HG02588 (cell line): ENCODE results near the gene MEIOSIN.

Experiments
- ATAC-seq: cut with Tn5 transposase; IDR thresholded peaks from one replicate; pipeline ENCODE4 v1.9.1; 2021; ENCODE audit warnings: mild to moderate bottlenecking, moderate library complexity; ENCODE audit not compliant: unreplicated experiment

MEIOSIN gene

DNA sequence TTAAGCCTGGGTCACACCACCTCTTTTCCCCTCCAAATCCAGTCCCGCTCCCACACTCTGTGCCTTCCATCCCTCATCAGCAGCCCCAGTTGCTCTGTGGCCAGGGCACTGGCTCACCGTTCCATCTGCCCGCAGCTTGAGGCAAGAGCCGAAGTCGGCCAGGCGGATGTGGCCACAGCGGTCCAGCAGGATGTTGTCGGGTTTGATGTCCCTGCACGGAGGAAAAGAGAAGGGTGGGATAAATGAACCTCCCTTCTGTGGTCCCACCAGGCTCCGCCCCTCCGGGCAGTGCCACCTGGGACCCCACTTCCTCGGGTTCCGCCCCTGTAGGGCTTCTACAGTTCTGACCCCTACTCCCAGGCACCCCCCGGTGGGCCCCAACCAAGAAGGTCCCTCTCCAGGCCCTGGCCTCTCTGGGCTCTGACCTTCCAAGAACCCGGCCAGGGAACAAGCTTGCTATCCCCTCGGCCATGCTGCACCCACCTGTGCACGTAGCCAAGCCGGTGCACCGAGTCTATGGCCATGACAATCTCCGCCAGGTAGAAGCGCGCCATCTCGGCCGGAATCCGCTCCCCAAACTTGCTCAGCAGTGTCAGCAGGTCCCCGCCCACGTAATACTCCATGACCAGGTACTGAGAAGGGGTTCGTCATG lies 44.9 kb downstream of the MEIOSIN start:
- ATAC-seq, result no peak

DNA sequence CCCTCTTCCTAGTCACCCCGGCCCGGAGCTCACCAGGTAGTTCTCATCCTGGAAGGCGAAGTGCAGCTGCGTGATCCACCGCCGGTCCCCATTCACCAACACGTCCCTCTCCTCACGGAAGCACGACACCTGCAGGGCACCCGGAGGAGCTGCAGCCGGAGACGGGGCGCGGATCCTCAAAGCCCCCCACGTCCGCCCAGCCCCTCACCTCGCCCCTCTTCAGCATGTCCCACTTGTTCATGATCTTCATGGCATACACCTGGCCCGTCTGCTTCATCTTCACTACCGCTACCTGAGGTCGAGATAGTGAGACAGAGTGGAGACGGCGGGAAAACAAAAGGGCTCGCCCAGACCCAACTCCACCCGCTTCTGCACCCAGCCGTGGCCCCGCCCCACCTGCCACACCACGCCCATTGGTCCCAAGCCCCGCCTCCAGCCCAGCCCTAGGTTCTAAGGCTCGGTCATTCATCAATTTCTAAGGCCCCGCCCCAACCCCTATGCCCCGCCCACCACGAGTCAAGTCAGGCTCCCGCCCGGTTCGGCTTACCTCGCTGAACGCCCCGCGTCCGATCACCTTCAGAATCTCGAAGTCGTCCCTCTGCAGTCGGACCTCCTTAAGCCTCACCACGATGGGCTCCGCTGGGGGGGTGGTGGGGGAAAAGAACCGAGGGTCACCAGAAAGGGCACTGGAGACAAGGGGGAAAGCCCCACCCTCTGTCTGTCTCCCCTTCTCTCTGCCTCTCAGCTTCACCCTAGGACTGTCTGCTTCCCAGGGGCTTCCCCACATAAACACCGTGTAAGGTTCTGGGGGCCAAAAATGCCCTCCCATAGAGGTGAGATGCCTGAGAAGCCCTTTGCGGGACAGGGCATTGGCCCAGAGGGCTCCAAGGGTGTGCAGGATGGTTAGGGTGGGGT lies 46.2 kb downstream of the MEIOSIN start:
- ATAC-seq, result peak; percentile 70

DNA sequence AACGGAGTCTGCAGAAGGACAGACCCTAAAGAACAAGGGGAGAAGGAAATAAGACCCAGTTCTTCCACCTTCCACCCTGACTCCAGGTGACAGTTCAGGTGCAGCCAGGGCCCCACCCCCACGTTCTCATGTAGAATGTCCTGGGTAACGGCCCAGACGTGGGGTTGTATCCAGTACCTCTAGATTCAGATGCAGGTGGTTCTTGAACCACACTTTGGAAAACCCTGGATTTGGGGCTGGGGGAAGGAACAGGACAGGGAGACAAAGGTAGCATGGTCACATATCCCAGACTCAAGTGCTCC lies 46.9 kb downstream of the MEIOSIN start:
- no peak for ATAC-seq

DNA sequence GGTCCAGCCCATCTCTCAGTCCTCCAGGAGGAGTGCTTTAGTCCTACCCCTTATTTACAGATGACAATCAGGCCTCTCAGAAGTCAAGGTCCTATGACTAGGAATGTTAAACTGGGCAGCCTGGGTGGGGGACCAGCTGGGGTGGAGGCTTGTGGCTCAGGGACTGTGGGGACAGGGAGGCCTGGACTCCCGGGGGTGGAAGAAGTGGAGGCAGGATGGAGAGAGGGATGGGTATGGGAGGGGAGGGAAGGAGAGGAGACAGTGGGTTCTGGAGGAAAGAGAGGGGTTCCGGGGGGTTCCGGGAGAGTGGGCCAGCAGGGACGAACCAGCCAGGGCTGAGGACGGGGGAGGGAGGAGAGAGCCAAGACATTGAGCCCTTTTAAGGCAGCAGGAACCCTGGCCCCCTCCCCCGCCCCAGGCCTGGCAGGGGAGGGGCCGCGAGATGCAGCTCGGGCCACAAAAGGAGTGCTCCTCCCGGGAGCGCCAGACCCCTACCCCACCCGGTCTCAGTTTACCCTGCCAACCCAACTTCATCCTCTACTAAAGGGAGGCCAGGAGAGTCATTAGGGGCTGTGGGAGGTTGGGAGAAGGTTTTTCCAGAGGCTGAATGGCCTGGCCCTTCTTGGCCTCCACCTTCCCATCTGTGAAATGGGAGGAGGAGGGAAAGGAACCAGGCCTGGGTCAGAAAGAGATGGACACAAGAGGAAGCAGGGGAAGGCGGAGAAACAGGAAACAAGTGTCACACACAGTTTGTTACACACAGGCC lies 47.4 kb downstream of the MEIOSIN start:
- ATAC-seq, result no peak

DNA sequence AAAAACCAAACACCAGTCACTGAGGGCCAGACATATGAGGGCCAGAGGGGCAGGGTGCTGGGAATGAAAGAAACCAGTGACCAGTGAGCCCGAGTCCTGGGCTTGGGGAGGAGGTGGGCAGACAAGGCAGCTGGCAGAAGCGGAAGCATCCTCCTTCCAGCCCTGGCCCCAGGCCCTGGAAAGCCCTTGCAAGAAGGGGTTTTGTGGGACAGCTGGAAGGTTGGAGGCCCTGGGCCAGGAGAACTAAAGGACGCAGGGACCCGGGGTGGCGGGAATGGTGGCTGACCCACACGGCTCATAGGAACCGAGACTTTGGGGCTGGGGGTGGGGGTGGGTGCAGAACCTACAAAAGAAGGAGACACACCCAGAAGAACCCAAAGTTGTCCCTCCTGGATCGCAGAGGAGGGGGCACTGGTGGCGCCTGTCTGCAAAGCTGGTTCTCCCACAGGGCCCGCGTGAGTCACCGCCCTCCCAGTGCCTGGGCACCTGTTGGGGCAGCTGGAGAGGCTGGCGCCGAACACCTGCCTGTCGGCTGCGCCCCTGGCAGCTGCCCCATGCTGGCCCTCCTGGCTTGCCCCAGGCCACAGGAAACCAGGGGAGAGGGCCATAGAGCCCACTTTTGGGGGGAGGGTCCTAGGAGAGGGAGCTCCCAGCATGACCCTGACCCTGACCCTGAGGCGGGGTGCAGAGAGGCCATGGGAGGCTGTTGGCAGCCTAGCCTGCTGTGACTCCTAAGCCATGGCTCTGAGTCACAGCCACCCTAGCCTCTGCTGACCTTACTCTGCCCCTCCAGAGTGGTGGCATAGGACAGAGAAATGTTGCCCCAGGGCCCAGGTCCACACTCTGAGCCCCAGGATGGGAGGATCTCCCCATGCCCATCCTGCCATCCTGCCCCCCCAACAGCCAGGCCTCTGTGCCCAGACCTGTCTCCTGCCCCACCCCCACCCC lies 48.2 kb downstream of the MEIOSIN start:
- no peak for ATAC-seq

DNA sequence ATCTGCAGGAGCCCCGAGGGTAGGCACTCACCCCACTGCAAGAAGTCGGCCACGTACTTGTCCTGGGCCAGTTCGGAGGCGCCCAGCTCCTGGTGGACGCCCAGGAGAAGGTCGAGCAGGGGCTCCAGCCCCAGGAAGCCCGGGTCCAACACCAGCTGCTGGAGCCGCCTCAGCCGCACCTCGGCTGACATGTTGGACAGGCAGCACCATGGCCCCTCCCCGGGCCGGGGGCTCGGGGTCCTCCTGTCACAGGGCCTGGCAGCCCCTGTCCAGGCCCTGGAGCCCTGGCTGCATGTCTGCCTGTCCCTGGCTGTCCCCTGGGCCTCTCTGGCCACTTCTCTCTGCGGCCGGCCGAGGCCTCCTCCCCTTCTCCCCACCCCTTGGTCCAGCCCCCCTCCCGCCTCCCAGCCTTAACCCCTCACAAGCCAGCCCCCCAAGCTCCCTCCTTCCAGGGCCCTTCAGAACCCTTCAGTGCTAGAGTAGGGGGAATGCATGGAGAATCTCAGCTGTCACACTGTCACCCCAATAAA lies 49.0 kb downstream of the MEIOSIN start, which contains the start of gene DMPK:
TSS of gene DMPK (minus strand) at position 329 of the 530 bp plus-strand sequence. CDS start at position 191, 138 bp downstream.
- ATAC-seq, result no peak

DNA sequence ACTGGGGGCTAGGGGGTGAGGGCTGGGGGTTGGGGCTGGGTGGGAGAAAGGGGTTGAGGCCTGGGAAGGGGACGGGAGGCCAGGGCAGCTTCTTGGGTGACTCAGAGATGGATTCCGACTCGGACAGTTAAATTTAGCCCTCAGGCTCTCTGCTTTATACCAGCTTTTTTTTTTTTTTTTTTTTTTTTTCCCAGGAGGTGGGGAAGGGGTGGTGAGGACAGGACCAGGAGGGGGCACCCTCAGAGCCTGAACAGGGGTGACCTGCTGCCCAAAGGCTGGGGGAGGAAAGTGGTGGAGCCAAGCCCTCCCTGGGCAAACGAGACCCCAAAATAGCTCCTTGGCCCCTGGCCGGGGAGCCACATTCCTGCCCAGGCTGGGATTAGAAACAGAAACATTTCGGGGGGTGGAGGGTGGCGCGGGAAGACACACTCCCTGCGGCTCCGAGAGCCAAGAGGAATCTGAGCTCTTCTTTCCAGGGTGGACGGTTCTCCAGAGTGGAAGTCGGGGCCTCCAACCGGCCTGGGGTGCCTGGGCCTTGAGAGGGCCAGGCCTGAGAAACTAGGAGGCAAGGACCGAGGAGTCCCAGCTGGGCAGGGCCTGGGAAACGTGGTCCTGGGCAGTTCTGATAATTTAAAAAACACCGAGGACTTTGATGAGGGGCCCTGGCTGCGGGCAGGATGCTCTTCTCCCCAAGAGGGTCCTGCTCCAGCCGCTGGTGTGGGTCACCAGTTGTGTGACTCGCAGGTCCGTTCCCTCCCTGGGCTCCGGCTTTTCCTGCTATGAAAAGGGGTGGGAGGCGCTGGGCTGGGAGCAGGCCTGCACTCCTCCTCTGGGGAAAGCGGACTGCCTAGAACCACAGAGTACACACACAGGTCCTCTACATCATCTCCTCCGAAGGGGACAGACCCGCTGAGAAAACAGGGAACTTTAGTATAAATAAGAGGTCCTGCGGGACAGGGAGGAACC lies 49.9 kb downstream of the MEIOSIN start:
- ATAC-seq, result no peak

DNA sequence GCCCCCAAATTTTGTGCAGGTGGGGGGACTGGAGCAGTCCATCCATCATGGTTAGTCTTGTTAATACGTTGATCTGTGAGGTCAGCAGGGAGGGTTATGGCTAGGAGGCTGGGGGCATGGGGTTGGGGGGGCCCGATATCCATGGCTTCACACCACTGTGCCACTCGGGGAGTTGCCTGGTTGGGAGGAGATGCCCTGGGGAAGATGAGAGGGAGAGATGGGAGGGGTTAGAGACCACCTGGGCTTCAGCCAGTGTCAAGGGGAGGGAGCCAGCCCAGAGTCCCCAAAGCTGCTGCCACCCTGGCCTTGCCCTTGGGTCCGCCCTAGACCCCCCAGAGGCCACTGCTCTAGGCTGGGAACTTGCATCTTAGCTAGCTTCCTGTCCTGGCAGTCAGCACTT lies 50.9 kb downstream of the MEIOSIN start:
- no peak for ATAC-seq

DNA sequence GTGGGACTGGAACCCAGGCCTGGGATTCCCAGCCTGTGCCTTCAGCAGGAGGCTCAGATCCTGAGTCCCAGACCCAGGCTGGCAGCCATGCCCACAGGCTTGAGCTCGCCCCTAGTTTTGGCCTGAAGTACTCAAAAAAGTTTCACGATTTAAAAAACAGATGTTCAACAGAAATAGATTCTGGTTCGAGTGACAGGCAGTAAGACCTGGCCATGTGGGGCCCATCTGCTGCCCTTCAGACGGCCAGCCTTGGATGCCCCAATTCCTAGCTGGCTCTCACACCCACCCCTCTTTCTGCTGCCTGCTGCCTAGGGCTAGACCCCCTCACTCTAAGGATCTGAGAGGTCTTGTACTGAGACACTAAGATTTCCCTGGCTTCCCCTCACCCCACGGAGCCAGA lies 51.9 kb downstream of the MEIOSIN start:
- no peak for ATAC-seq

DNA sequence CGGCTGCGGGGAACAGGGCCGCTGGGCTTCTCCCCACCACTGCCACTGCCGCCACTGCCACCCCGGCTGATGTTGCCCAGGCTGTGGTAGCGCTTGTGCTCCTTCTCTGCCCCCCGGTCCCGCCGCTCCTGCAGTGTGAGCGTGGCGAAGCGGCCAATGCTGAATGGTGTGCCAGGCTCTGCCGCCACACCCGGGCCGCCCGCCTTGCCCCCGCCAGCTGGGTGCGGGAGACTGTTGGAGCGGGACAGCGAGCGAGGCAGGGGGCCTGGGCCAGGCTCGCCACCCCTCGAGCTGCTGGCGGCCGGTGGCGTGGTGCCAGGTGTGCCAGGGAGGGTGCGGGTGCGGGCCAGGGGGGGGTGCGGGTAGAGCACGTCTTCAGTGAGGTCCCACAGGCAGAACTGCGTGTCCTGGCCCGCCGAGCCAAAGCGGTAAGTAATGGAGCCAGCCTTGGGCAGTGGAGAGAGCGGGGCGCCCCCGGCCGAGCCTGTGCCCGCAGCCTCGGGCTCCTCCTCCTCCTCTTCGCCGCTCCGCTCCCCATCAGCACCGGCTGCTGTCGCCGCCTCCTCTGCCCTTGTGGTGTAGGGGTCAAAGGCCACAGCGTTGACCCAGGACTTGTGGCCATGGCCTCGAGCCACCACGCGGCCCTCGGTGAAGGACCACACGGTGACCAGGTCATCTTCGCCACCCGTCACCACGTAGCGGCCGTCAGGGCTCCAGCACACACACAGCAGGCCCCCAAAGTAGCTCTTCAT lies 52.7 kb downstream of the MEIOSIN start:
- ATAC-seq, result no peak

DNA sequence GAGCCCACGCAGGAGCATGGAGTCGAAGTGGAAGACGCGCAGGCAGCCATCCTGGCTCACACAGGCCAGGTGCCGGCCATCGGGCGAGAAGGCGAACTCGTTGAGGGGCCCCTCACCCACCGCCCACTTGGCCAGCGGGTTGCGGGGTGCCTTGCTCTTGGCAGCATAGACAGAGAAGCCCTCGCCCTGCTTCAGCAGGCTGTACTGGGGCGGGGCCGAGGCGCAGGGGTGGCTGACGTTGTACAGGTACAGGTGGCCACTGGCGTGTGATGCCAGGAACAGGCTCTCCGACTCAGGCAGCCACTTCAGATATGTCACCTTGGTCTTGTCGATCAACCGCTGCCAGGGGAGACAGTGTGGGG lies 53.3 kb downstream of the MEIOSIN start:
- ATAC-seq, result no peak

DNA sequence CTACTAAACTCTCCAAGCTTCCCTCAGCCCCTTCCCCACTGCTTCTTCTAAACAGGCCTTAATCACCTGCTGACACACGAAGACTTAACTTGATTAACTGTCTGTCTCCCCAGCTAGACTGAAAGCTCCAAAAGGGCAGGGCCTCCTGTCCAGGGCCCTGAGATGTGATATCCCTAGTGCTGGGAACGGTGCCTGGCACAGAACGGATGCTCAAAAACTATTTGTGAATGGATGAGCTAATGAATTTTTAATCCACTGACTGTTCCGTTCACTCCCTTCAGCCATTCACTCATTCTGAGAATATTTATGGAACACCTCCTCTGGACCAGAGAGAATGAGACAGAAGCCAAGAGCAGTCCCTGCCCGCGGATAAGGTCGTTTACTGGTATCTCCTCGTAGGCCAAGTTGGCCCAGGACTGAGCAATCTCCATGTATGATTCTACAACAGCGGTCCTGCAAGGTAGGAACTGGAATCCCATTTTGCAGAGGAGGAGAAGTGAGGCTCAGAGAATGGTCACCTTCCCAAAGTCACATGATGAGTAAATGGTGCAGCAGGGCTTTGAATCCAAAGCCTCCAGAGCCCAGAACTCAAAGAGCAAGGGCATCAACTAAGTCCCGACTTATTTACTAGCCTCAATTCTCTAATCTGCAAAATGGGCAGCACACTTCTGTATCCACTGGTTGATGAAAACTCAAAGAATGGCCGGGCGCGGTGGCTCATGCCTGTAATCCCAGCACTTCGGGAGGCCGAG lies 56.0 kb downstream of the MEIOSIN start:
- ATAC-seq, result no peak

DNA sequence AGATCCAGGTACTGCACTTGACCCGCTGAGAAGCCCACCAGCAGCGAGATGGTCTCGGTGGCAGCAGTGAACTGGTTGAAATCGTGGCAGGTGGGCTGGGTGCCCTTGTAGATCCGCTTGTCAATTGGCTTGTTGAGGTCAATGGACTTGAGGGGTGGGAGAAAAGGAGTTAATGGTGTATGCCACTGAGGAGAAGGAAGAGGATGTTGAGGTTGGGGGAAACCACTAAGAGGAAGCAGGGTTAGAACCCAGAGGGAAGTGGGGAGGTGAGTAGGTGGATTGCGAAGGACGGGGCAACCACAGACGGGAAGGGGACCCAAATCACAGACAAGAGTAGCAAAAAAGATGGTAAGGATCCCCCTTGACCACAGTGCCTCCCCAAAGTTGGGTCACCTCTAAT lies 57.7 kb downstream of the MEIOSIN start:
- ATAC-seq, result no peak

DNA sequence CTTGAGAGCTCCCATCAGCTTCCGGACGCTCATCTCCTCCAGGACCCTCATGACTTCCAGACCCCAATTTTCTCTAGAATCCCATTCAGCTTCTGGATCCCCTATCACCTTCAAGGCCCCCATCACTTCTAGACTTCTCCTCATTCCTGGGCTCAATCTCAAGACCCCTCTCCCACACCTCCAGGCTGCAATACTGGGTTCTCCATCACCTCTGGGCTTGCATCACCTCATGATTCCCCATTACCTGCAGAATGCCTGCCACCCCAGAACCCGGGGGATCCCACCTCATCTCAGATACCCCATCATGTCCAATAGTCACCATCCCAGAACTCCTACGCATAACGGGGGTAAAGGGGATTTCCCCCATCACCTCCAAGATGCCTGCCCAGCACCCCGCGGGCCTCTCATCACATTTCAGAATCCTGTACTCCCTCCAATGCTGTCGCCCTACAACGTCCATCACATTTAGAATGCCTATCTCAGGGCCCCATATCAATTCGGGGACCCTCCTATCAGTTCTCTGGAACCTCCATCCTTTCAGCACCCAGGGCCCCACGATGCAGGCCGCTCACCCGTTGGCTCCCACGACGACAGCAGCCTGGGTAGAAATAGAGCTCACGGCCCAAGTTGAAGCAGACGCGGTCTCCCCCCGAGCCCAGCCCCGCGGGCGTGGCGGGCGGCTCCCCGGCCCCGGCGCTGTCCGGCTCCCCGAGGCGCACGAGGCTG lies 58.7 kb downstream of the MEIOSIN start:
- peak; percentile 23 for ATAC-seq

DNA sequence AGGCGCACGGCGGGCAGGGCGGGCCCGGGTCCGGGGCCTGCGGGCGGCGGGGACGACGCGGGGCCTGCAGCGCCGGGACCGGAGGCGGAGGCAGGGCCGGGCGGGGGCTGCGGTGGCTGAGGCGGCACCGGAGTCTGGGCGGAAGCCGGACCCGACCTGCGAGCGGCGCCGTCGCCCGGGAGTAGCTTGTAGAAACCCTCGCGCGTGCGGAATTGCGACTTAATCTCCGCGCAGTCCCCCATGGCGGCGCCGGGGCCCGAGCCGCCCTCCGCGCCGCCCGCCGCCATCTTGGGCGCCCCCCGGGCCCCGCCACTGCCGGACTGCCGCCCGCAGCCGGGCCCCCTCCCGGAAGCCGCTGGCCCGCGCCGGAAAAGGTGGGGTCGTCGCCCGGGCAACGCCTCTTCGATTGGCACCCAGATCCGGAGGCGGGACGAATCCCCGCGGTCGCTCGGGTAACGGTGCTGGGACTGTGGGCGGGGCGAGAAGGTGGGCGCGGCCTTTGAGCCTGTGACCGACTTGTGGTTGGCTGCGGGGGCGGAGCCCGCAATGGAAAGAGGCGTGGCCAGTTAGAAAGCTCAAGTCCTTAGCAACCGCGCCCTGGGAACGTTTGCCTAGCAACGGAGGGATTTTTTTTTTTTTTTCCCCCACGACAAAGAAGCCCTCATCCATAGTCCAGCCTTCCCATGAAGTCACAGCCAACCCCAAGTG lies 59.4 kb downstream of the MEIOSIN start, which contains the start of gene DMWD:
TSS of gene DMWD (minus strand) at position 376 of the 708 bp plus-strand sequence. CDS start at position 287, 89 bp downstream.
- ATAC-seq, result peak; percentile 89

DNA sequence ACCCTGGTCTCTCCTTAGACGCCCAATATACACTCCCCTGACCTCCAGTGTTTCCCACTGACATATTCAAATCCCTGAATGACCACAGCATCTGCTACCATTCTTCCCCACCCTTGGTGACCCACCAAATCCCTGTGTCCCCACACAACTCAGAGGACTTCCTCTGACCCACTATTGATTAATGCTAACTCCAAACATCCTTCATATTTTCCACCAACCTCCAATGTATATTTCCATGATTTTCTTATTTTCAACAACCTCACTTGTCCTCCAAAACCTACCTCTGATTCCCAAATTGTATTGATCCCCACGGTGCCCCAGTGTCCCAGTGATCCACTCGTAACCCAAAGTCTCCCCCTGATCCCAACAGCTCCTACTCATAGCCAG lies 59.9 kb downstream of the MEIOSIN start:
- no peak for ATAC-seq
